Hematopoietic multipotent progenitor cell treated with erythropoietin and hydrocortisone succinate and interleukin-3 and kit ligand, for 8 days (in vitro differentiated cells): Measurements from ENCODE around the gene KRTAP10-9.
"Not testable (repeated sequence)": the region's sequence is repeated elsewhere in the genome, so short reads cannot be mapped to it uniquely, and the experiment has no call there.

Experiments
- DNase-seq: peaks from one replicate; pipeline ENCODE4 v3.0.0-alpha.2; 2015

Gene KRTAP10-9

GRCh38 chr21:44644878-44645277, 18.0 kb downstream of the KRTAP10-9 start:
- no peak for DNase-seq

DNA sequence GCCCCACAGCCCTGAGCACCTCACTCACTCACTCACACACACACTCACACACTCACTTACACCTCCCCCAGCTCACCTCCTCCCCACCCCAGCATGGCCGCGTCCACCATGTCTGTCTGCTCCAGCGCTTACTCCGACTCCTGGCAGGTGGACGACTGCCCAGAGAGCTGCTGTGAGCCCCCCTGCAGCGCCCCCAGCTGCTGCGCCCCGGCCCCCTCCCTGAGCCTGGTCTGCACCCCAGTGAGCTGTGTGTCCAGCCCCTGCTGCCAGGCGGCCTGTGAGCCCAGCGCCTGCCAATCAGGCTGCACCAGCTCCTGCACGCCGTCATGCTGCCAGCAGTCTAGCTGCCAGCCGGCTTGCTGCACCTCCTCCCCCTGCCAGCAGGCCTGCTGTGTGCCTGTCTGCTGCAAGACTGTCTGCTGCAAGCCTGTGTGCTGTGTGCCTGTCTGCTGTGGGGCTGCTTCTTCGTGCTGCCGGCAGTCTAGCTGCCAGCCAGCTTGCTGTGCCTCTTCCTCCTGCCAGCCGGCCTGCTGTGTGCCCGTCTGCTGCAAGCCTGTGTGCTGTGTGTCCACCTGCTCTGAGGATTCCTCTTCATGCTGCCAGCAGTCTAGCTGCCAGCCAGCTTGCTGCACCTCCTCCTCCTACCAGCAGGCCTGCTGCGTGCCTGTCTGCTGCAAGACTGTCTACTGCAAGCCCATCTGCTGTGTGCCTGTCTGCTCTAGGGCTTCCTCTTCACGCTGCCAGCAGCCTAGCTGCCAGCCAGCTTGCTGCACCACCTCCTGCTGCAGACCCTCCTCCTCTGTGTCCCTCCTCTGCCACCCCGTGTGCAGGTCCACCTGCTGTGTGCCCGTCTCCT, 19.7 kb downstream of the KRTAP10-9 start, which contains the start of gene KRTAP10-11:
TSS of gene KRTAP10-11 (plus strand) at position 49 of the 856 bp plus-strand sequence. CDS start at position 94, 45 bp downstream.
- DNase-seq: not testable (repeated sequence)

DNA sequence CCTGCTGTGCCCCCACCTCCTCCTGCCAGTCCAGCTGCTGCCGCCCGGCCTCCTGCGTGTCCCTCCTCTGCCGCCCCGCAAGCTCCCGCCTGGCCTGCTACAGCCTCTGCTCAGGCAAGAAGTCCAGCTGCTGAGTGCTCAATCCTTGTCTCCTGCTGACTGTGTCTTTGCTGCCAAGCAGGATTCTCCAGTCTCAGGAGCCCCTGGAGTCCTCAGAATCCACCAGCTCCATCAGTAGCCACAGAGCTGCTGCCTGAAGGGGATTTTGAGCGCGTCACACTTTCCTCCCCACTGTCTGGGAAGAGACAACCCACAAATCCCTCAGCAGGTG, 20.3 kb downstream of the KRTAP10-9 start:
- no peak for DNase-seq

GRCh38 chr21:44648557-44649311, 21.8 kb downstream of the KRTAP10-9 start:
- no peak for DNase-seq

GRCh38 chr21:44649521-44650100, 22.7 kb downstream of the KRTAP10-9 start:
- no peak for DNase-seq

GRCh38 chr21:44650265-44650972, 23.5 kb downstream of the KRTAP10-9 start:
- no peak for DNase-seq

DNA sequence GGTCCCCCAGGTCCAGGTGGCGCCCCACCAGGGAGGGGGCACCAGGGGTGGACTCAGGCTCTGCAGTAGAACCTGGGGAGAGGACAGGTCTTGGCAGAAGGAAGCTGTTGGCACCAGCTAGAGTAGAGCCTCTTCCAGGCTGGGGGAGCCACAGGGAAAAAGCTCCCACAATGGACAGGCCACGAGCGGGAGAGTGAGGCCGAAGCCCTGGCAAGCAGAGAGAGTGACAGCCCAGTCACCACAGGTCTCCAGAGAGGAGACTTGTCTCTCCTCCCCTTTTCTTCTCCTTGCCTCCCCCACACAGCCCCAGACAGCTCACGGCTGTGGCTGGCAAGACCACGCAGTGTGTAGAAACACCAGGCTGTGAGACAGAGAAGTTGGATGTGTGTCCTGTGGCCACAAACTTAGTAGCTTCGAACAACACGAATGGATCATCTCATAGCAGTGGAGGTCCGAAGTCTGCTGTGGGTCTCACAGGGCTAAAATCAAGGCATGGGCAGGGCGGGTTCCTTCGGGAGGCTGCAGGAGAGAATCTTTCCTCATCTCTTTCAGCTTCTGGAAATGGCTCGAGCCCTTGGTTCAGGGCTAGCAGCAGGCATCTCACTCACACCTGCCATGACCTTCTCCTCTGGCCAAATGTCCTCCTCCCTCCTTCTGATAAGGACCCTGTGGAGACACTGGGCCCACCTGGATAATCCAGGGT, 24.2 kb downstream of the KRTAP10-9 start:
- DNase-seq: no peak

GRCh38 chr21:44653123-44653522, 26.2 kb downstream of the KRTAP10-9 start:
- DNase-seq: no peak

GRCh38 chr21:44653656-44654575, 27.0 kb downstream of the KRTAP10-9 start:
- no peak for DNase-seq

- DNase-seq: no peak
Observed at GRCh38 chr21:44654576-44655175, 27.8 kb downstream of the KRTAP10-9 start, which contains the start of gene KRTAP12-4. KRTAP12-4 (minus strand) TSS chr21:44654659; CDS start chr21:44654614, 45 bp downstream.

GRCh38 chr21:44656868-44657267, 30.0 kb downstream of the KRTAP10-9 start:
- DNase-seq: no peak

DNA sequence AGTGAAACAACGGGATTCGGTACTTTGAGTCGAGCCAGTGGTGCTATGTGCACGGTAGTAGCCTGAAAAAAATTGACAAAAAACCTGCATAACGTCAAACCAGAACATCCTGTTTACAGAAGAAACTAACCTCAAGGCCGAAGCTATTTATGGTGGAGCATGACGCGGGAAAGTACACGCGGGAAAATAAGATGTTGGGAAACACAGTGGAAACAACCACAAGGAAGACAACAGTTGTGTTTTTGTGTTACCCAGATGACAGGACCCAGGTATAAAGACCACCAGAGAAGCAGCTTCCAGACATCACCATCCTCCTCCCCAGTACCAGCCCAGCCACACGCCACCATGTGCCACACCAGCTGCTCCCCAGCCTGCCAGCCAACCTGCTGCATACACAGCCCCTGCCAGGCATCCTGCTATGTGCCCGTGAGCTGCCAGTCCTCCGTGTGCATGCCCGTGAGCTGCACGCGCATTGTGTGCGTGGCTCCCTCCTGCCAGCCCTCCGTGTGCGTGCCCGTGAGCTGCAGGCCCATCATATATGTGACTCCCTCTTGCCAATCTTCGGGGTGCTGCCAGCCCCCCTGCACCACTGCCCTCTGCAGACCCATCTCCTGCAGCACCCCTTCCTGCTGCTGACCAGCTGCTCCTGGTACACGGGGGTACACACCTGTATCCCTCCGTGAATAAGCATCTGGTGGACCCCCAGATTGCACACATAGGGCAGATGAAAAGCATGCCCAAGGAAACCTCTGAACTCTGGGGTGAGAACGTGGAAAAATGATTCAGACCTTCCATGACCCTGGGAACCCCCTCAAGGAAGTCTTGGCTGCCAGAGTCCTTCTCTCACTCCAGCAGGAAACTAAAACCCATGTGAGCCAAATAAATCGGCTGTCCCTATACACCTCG, 31.0 kb downstream of the KRTAP10-9 start, which contains the start of gene KRTAP12-3:
TSS of gene KRTAP12-3 (plus strand) at position 298 of the 906 bp plus-strand sequence. CDS start at position 346, 48 bp downstream.
- no peak for DNase-seq

- DNase-seq: no peak
Observed at GRCh38 chr21:44658541-44658910, 31.6 kb downstream of the KRTAP10-9 start.

GRCh38 chr21:44658913-44659595, 32.2 kb downstream of the KRTAP10-9 start:
- no peak for DNase-seq

DNA sequence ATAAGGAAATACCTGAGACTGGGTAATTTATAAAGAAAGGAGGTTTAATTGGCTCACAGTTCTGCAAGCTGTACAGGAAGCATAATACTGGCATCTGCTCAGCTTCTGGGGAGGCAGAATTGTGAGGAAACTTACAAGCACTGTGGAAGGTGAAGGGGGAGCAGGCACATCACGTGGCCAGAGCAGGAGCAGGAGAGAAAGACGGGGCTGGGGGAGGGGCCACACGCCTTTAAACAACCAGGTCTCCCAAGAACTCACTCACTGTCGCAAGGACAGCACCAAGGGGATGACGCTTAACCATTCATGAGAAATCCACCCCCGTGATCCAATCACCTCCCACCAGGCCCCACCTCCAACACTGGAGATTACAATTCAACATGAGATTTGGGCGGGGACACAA, 34.7 kb downstream of the KRTAP10-9 start:
- not testable (repeated sequence) for DNase-seq

GRCh38 chr21:44664691-44665090, 37.8 kb downstream of the KRTAP10-9 start:
- no peak for DNase-seq

DNA sequence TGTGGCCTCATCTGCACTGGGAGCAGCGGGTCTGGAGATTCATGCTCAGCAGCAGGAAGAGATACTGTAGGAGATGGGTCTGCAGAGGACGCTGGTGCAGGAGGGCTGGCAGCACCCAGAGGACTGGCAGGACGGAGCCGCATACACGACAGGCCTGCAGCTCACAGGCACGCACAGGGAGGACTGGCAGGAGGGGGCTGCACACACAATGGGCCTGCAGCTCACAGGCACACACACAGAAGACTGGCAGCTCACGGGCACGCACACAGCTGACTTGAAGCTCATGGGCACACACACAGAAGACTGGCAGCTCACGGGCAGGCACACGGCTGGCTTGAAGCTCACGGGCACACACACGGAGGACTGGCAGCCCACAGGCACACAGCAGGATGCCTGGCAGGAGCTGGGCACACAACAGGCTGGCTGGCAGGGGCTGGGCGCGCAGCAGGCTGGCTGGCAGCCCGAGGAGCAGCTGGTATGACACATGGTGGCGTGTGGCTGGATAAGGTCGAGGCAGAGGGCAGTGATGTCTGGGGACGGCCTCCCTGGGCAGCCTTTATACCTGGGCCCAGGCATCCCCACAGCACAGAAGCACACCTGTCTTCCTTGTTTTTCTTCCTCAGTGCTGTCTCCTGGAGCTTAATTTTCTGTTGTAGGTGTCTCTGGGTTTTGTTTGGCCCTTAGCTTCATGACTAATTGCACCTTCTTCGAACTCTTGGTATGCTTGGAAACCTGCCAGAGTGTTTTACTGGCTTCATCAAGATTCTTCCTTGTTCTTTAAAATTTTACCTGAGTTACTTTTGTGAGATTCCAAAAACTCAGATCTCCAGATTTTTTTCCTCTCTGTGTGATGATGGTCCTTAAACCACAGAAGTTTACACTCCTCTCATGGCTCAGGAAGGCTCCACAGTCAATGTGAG, 39.8 kb downstream of the KRTAP10-9 start, which contains the start of gene KRTAP12-2:
TSS of gene KRTAP12-2 (minus strand) at position 527 of the 920 bp plus-strand sequence. CDS start at position 486, 41 bp downstream.
- no peak for DNase-seq
